ENCODE data around the gene SLC24A3. TPM values are rescaled to one million over a fixed set of nuclear protein-coding genes. Genes with fewer than 3 reads are reported as not detected.

The SLC24A3 gene
- total RNA-seq, 1 donor from 2014 or later, result 0.11 TPM

DNA sequence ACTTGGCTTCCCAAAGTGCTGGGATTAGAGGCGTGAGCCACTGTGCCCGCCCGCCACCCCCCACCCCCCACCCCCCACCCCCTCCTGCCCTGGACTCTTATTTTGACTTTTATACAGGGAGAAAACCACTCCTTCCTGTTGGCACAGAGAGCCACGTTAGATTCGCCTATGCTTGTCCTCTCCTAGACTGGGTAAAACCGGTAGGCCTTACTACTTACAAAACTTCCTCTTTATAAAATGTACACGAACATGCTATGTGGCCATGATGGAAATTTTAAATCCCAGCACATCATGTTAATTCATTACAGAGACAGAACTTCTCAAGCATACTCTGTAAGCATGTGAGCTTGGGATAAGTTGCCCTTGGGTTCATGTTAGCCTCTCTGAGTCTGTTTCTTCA is 124.2 kb downstream of the SLC24A3 start:
- Mint-ChIP-seq H3K36me3 (ENCODE audit: unreplicated experiment) (no peaks in the 10 kb centered on the region), H3K4me1 (ENCODE audit: unreplicated experiment) (no peaks in the 10 kb centered on the region), H3K4me3 (ENCODE audit: unreplicated experiment) (no peak overlapping the region), H3K27me3 (ENCODE audit: unreplicated experiment) (no peaks in the 10 kb centered on the region), H3K9me3 (ENCODE audit: unreplicated experiment) (no peaks in the 10 kb centered on the region), H3K27ac (ENCODE audit: unreplicated experiment) (no peak overlapping the region)
- TF ChIP-seq, protein P1, sequence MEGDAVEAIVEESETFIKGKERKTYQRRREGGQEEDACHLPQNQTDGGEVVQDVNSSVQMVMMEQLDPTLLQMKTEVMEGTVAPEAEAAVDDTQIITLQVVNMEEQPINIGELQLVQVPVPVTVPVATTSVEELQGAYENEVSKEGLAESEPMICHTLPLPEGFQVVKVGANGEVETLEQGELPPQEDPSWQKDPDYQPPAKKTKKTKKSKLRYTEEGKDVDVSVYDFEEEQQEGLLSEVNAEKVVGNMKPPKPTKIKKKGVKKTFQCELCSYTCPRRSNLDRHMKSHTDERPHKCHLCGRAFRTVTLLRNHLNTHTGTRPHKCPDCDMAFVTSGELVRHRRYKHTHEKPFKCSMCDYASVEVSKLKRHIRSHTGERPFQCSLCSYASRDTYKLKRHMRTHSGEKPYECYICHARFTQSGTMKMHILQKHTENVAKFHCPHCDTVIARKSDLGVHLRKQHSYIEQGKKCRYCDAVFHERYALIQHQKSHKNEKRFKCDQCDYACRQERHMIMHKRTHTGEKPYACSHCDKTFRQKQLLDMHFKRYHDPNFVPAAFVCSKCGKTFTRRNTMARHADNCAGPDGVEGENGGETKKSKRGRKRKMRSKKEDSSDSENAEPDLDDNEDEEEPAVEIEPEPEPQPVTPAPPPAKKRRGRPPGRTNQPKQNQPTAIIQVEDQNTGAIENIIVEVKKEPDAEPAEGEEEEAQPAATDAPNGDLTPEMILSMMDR (IDR thresholded peaks at IDR 0.05), result no peak
- DNase-seq (ENCODE audit: extremely low spot score, unreplicated experiment), result no peak

DNA sequence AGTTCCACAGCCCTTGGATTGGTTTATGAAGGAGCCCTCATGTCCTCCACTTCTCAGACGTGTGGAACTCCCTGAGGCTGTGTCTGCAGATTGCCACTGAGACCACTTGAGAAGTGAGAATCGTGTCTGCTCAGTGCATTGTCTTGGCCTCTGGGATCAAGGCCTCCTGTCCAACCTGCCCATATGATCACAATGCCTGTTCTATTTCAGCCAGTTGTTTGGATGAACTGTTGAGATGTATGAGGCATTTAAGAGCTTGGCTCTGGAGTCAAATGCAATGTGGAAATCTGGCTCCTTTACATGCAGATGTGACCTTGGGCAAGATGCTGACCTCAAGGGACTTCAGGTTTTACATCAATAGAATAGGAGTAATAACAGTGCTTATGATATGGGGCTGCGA is 125.9 kb downstream of the SLC24A3 start:
- H3K27me3 Mint-ChIP-seq (ENCODE audit: unreplicated experiment), result no peaks in the 10 kb centered on the region
- no peak for DNase-seq (ENCODE audit: extremely low spot score, unreplicated experiment)
- H3K36me3 Mint-ChIP-seq (ENCODE audit: unreplicated experiment), result no peaks in the 10 kb centered on the region
- no peak overlapping the region for H3K4me3 Mint-ChIP-seq (ENCODE audit: unreplicated experiment)
- H3K27ac Mint-ChIP-seq (ENCODE audit: unreplicated experiment), result no peak overlapping the region
- no peaks in the 10 kb centered on the region for H3K4me1 Mint-ChIP-seq (ENCODE audit: unreplicated experiment)
- TF ChIP-seq, protein P1 (IDR thresholded peaks at IDR 0.05), result no peak
- H3K9me3 Mint-ChIP-seq (ENCODE audit: unreplicated experiment), result no peaks in the 10 kb centered on the region

DNA sequence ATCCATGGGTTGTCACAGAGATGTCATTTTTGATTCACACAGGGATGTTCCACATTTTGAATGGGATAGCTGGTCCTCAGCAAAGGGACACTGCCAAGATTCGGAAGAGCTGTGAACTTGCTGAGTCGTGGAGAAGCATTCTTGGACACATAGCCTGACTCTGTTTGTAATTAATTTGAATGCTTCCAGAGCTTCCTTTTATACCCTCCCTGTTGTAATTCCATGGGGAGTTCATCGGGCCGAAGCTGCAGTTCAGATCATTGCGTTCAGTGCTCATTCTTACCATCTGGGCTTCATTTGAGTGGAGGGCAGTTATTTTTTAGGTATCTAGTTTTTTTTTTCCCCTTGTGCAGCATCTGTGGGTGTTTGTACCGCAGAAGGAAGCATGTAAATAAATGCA is 126.5 kb downstream of the SLC24A3 start:
- Mint-ChIP-seq H3K4me3 (ENCODE audit: unreplicated experiment) (no peak overlapping the region), H3K36me3 (ENCODE audit: unreplicated experiment) (no peaks in the 10 kb centered on the region), H3K9me3 (ENCODE audit: unreplicated experiment) (no peaks in the 10 kb centered on the region), H3K27ac (ENCODE audit: unreplicated experiment) (no peak overlapping the region), H3K4me1 (ENCODE audit: unreplicated experiment) (no peaks in the 10 kb centered on the region), H3K27me3 (ENCODE audit: unreplicated experiment) (no peaks in the 10 kb centered on the region)
- DNase-seq (ENCODE audit: extremely low spot score, unreplicated experiment), result no peak
- TF ChIP-seq, protein P1 (IDR thresholded peaks at IDR 0.05), result no peak

DNA sequence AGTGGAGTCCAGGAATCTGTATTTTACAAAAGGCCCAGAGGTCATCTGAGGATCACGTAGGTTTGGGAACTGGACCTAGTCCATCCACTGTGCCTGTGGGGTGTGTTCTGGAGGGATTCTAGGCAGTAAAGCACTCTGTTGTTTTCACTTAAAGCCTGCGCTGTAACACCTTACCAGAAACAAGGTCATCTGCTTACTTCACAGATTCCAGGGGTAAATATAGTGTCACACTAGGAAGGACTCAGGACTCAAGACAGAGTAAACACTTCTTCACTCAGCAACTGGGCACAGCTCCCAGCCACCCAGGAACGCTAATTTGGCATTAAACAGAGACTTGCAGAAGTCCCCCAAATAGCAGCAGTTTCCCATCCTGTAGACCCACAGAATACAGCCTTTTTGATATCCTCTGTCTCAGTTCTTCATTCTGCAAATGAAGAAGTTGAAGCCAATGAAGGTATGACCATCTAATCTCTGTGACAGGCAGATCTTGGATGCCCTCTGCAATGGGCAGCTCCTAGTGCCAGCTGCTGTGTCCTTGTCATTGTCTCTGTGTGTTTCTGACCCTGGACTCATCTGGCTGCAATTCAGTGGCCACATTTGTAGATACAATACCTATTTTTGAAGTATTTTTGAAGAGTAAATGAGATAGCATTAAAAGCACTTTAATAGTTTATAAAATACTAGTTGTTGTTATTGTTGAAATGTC is 129.1 kb downstream of the SLC24A3 start:
- Mint-ChIP-seq H3K4me1 (ENCODE audit: unreplicated experiment) (no peaks in the 10 kb centered on the region), H3K27me3 (ENCODE audit: unreplicated experiment) (no peaks in the 10 kb centered on the region), H3K36me3 (ENCODE audit: unreplicated experiment) (no peaks in the 10 kb centered on the region), H3K9me3 (ENCODE audit: unreplicated experiment) (no peaks in the 10 kb centered on the region), H3K4me3 (ENCODE audit: unreplicated experiment) (no peak overlapping the region), H3K27ac (ENCODE audit: unreplicated experiment) (no peak overlapping the region)
- no peak for DNase-seq (ENCODE audit: extremely low spot score, unreplicated experiment)
- TF ChIP-seq, protein P1 (IDR thresholded peaks at IDR 0.05), result no peak

DNA sequence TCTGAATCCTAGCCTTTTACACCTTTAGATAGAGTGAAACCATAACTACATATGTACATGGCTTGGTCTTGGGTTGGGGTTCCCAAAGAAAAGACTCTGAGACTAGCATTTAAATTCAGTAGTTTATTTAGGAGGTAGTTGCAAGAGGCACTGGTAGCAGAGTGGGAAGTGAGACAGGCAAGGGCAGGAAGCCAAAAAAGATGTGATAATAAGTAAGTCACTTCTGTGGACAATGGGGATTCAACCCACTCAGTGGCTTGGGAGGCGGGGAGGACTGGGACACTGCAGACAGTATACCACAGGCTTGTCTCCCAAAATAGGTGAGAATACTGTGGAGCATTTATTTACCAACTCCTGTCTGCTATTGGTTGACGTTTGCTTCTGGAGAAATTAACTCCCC is 131.9 kb downstream of the SLC24A3 start:
- TF ChIP-seq, protein P1 (IDR thresholded peaks at IDR 0.05), result no peak
- Mint-ChIP-seq H3K27ac (ENCODE audit: unreplicated experiment) (no peak overlapping the region), H3K4me1 (ENCODE audit: unreplicated experiment) (no peaks in the 10 kb centered on the region), H3K4me3 (ENCODE audit: unreplicated experiment) (no peak overlapping the region), H3K27me3 (ENCODE audit: unreplicated experiment) (no peaks in the 10 kb centered on the region), H3K9me3 (ENCODE audit: unreplicated experiment) (no peaks in the 10 kb centered on the region), H3K36me3 (ENCODE audit: unreplicated experiment) (no peaks in the 10 kb centered on the region)
- no peak for DNase-seq (ENCODE audit: extremely low spot score, unreplicated experiment)
